HG03039 (cell line): Measurements from ENCODE around the gene SPOP.
"Not testable (repeated sequence)": the region's sequence is repeated elsewhere in the genome, so short reads cannot be mapped to it uniquely, and the experiment has no call there.

Experiments
- ATAC-seq: cut with Tn5 transposase; IDR thresholded peaks from one replicate; pipeline ENCODE4 v1.9.1; 2021; ENCODE audit warnings: mild to moderate bottlenecking, moderate library complexity; ENCODE audit not compliant: unreplicated experiment

SPOP gene

GRCh38 chr17:49554694-49555494 lies 123.0 kb downstream of the SPOP start:
- ATAC-seq: no peak

GRCh38 chr17:49553676-49554335 lies 124.1 kb downstream of the SPOP start:
- no peak for ATAC-seq

GRCh38 chr17:49552070-49552751 lies 125.7 kb downstream of the SPOP start:
- no peak for ATAC-seq

- ATAC-seq: no peak
These were observed 126.5 kb downstream of the SPOP start for GRCh38 chr17:49551221-49552069.

GRCh38 chr17:49550764-49551163 lies 127.1 kb downstream of the SPOP start:
- not testable (repeated sequence) for ATAC-seq

- ATAC-seq: no peak
These were observed 127.9 kb downstream of the SPOP start for GRCh38 chr17:49549691-49550678.

- ATAC-seq: no peak
These were observed 128.6 kb downstream of the SPOP start for GRCh38 chr17:49549311-49549605.
